ENCODE results near the gene ALPL.
"Not testable (repeated sequence)": the region's sequence is repeated elsewhere in the genome, so short reads cannot be mapped to it uniquely, and the experiment has no call there.

DNA sequence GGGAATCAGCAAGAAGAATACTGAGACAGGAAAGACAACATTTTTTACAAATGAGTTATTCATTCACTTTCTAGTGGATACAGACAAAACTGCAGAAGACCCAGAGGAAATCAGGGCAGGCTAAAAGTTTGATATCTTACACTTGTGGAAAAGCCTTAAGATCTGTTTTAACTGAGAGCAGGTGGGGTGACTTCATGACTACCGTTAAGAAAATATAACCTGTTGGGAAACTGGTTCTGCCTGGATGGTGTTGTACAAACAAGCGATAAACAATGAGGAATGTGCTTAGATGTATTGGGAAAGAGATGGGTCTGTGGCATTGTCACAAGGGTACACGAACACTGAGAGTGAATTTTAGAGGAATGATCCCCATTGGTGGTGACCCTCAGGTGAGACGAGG lies 41.3 kb upstream of the ALPL start:
- TF ChIP-seq ZNF274 (IDR thresholded peaks at IDR 0.05; ENCODE audit: low read depth, low read length); YY1 (IDR thresholded peaks at IDR 0.05; ENCODE audit: insufficient read depth, insufficient read length): not testable (repeated sequence)
